ENCODE results near the gene EYS.
"Not testable (repeated sequence)": the region's sequence is repeated elsewhere in the genome, so short reads cannot be mapped to it uniquely, and the experiment has no call there.

The EYS gene

DNA sequence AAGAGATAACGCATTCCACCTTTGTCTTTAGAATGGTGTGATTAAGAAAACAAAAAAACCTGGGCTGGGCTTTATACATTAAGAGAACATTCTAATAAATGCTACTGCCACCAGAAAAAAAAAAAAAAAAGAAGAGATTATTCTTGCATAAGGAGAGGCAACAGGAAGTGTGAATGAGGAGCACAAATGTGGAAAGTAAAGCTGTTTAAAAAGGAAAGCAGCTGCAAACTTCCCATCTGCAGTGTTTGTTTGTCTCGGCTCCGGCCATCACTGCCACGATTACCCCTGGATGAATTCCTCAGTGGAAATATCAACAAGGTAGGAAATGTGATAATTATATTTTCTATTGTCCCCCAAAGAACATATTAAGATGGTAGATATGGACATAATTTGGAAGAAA is 1847.5 kb downstream of the EYS start:
- ATAC-seq (ENCODE audit: low read depth) (no peak), DNase-seq (ENCODE audit: low spot score) (no peak)

DNA sequence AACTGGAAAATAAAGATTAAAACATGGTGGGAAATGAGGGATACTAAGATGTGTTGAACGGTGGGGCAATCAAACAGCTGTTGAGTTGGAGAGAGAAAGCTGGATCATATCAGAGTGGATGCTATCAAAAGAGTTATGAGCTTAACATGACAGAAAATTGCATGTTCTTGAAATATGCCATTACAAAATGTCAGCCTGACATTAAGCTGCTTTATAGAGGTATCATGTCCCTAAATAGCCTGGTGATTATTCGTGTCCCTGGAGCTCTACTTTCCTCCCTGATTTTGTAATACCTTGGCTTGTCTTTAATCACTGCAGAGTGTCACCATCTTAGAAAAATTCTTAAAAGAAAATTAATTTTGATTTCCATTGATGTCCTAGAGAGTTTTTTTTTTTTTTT is 1848.3 kb downstream of the EYS start:
- TF ChIP-seq, protein P1, sequence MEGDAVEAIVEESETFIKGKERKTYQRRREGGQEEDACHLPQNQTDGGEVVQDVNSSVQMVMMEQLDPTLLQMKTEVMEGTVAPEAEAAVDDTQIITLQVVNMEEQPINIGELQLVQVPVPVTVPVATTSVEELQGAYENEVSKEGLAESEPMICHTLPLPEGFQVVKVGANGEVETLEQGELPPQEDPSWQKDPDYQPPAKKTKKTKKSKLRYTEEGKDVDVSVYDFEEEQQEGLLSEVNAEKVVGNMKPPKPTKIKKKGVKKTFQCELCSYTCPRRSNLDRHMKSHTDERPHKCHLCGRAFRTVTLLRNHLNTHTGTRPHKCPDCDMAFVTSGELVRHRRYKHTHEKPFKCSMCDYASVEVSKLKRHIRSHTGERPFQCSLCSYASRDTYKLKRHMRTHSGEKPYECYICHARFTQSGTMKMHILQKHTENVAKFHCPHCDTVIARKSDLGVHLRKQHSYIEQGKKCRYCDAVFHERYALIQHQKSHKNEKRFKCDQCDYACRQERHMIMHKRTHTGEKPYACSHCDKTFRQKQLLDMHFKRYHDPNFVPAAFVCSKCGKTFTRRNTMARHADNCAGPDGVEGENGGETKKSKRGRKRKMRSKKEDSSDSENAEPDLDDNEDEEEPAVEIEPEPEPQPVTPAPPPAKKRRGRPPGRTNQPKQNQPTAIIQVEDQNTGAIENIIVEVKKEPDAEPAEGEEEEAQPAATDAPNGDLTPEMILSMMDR (IDR thresholded peaks at IDR 0.05; ENCODE audit: poor library complexity, severe bottlenecking) = no peak
- no peaks in the 10 kb centered on the region for H3K9me3 ChIP-seq (ENCODE audit: severe bottlenecking)
- no peak overlapping the region for H3K27ac ChIP-seq (ENCODE audit: poor library complexity, severe bottlenecking)
- peaks cover 9% of the 10 kb centered on the region for H3K4me1 ChIP-seq (ENCODE audit: insufficient read depth, poor library complexity, severe bottlenecking)
- no peaks in the 10 kb centered on the region for H3K36me3 ChIP-seq (ENCODE audit: low read depth)
- ATAC-seq (ENCODE audit: low read depth) = no peak
- no peaks in the 10 kb centered on the region for H3K27me3 ChIP-seq (ENCODE audit: insufficient read depth, poor library complexity, severe bottlenecking)
- DNase-seq (ENCODE audit: low spot score) = no peak
- H3K4me3 ChIP-seq (ENCODE audit: severe bottlenecking) = no peak overlapping the region

More for the DNA sequence above, 1847.5 kb downstream of the EYS start:
- Histone ChIP-seq H3K9me3 (ENCODE audit: severe bottlenecking) (no peaks in the 10 kb centered on the region), H3K4me3 (ENCODE audit: severe bottlenecking) (no peak overlapping the region), H3K36me3 (ENCODE audit: low read depth) (no peaks in the 10 kb centered on the region), H3K27me3 (ENCODE audit: insufficient read depth, poor library complexity, severe bottlenecking) (no peaks in the 10 kb centered on the region), H3K27ac (ENCODE audit: poor library complexity, severe bottlenecking) (no peak overlapping the region), H3K4me1 (ENCODE audit: insufficient read depth, poor library complexity, severe bottlenecking) (peaks cover 9% of the 10 kb centered on the region)
- TF ChIP-seq, protein P1 (IDR thresholded peaks at IDR 0.05; ENCODE audit: poor library complexity, severe bottlenecking) = no peak

DNA sequence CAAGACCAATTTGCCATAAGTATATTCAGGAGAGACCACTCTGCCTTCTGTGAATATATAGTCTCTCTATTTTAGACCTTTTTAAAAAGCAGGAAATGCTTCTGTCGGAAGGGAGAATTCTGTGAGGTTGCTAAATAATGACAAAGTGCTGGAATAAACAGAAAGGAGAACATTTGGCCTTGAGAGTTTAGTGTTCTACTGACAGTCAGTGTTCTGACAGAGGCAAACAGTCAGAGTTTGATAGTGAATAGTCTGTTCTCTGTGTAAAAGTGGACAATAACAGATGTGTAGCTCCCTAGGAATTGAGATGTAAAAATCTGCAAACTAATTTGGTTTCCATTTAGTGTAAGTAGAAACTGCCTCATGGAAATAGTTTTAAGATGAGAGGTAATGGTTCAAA is 1850.8 kb downstream of the EYS start:
- H3K9me3 ChIP-seq (ENCODE audit: severe bottlenecking) = no peaks in the 10 kb centered on the region
- no peak for ATAC-seq (ENCODE audit: low read depth)

DNA sequence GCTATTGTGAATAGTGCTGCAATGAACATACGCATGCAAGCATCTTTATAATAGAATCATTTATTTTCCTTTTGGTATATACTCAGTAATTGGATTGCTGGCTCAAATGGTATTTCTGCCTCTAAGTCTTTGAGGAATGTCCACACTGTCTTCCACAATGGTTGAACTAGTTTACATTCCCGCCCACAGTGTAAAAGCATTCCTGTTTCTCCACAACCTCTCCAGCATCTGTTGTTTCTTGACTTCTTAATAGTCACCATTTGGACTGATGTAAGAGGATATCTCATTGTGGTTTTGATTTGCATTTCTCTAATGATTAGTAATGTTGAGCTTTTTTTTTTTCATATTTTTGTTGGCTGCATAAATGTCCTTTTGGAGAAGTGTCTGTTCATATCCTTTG is 1862.7 kb downstream of the EYS start:
- no peak for ATAC-seq (ENCODE audit: low read depth)
- Histone ChIP-seq H3K4me3 (ENCODE audit: severe bottlenecking) (no peak overlapping the region), H3K27ac (ENCODE audit: poor library complexity, severe bottlenecking) (no peak overlapping the region)

More for the DNA sequence above, 1850.8 kb downstream of the EYS start:
- TF ChIP-seq, protein P1 (IDR thresholded peaks at IDR 0.05; ENCODE audit: poor library complexity, severe bottlenecking) = no peak
- no peaks in the 10 kb centered on the region for H3K4me1 ChIP-seq (ENCODE audit: insufficient read depth, poor library complexity, severe bottlenecking)
- no peak overlapping the region for H3K27ac ChIP-seq (ENCODE audit: poor library complexity, severe bottlenecking)
- no peak for DNase-seq (ENCODE audit: low spot score)
- H3K36me3 ChIP-seq (ENCODE audit: low read depth) = no peaks in the 10 kb centered on the region
- H3K4me3 ChIP-seq (ENCODE audit: severe bottlenecking) = no peak overlapping the region
- H3K27me3 ChIP-seq (ENCODE audit: insufficient read depth, poor library complexity, severe bottlenecking) = no peaks in the 10 kb centered on the region

DNA sequence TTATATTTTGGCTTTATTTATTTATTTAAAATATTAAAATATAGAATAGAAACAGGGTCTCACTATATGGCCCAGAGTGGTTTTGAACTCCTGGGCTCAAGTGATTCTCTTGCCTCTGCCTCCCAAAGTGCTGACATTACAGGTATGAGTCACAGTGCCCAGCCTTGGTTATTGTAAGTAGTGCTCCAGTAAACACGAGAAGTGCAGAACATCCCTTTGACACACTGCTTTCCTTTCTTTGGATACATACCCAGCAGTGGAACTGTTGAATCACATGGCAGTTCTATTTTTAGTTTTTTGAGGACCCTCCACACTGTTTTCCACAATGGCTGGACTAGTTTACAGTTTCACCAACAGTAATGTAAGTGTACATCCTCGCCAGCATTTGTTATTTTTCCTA is 1867.5 kb downstream of the EYS start:
- no peak for ATAC-seq (ENCODE audit: low read depth)
- Histone ChIP-seq H3K4me3 (ENCODE audit: severe bottlenecking) (no peak overlapping the region), H3K4me1 (ENCODE audit: insufficient read depth, poor library complexity, severe bottlenecking) (no peaks in the 10 kb centered on the region), H3K27ac (ENCODE audit: poor library complexity, severe bottlenecking) (no peak overlapping the region), H3K27me3 (ENCODE audit: insufficient read depth, poor library complexity, severe bottlenecking) (no peaks in the 10 kb centered on the region), H3K9me3 (ENCODE audit: severe bottlenecking) (no peaks in the 10 kb centered on the region), H3K36me3 (ENCODE audit: low read depth) (no peaks in the 10 kb centered on the region)
- no peak for DNase-seq (ENCODE audit: low spot score)
- TF ChIP-seq, protein P1 (IDR thresholded peaks at IDR 0.05; ENCODE audit: poor library complexity, severe bottlenecking) = no peak

More for the DNA sequence above, 1862.7 kb downstream of the EYS start:
- Histone ChIP-seq H3K4me1 (ENCODE audit: insufficient read depth, poor library complexity, severe bottlenecking) (no peaks in the 10 kb centered on the region), H3K9me3 (ENCODE audit: severe bottlenecking) (no peaks in the 10 kb centered on the region), H3K36me3 (ENCODE audit: low read depth) (no peaks in the 10 kb centered on the region), H3K27me3 (ENCODE audit: insufficient read depth, poor library complexity, severe bottlenecking) (no peaks in the 10 kb centered on the region)
- DNase-seq (ENCODE audit: low spot score) = no peak
- TF ChIP-seq, protein P1 (IDR thresholded peaks at IDR 0.05; ENCODE audit: poor library complexity, severe bottlenecking) = no peak

DNA sequence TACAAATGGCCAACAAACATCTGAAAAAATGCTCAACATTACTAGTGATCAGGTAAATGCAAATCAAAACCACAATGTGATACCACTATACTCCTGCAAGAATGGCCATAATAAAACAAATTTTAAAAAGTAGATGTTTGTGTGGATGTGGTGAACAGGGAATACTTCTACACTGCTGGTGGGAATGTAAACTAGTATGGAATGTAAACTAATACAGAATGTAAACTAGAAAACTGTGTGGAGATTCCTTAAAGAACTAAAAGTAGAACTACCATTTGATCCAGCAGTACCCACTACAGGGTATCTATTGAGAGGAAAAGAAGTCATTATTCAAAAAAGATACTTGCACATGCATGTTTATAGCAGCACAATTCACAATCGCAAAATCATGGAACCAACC is 1878.3 kb downstream of the EYS start:
- not testable (repeated sequence) for H3K36me3 ChIP-seq (ENCODE audit: low read depth); H3K27me3 ChIP-seq (ENCODE audit: insufficient read depth, poor library complexity, severe bottlenecking); H3K4me1 ChIP-seq (ENCODE audit: insufficient read depth, poor library complexity, severe bottlenecking); ATAC-seq (ENCODE audit: low read depth); H3K27ac ChIP-seq (ENCODE audit: poor library complexity, severe bottlenecking); DNase-seq (ENCODE audit: low spot score); H3K9me3 ChIP-seq (ENCODE audit: severe bottlenecking); H3K4me3 ChIP-seq (ENCODE audit: severe bottlenecking)

Data from RWPE2 (cell line).